HG03175 (cell line): ENCODE data around the gene LDHAL6B.

Experiments used
- ATAC-seq: cut with Tn5 transposase; IDR thresholded peaks from one replicate; pipeline ENCODE4 v1.9.1; 2021; ENCODE audit warnings: mild to moderate bottlenecking, moderate library complexity; ENCODE audit not compliant: unreplicated experiment

Gene LDHAL6B

DNA sequence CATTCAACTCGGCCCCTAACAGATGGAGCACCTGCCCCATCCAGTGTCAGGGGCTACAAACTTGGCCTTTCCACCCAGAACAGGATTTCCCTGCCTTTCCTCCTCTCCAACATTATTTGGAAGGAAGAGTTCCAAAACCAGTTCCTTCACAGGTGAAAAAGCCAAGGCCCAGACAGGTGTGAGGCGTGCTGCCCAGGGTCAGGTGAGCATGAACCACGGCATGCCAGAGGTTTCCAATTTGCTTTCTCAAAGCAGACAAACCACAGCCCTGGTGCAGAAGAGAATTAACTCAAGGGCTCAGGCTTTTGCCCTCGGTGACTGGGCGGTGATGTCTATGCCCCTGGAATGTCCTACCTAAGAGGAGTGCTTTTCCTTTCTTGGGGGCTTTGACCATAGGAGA lies 43.2 kb downstream of the LDHAL6B start:
- no peak for ATAC-seq

DNA sequence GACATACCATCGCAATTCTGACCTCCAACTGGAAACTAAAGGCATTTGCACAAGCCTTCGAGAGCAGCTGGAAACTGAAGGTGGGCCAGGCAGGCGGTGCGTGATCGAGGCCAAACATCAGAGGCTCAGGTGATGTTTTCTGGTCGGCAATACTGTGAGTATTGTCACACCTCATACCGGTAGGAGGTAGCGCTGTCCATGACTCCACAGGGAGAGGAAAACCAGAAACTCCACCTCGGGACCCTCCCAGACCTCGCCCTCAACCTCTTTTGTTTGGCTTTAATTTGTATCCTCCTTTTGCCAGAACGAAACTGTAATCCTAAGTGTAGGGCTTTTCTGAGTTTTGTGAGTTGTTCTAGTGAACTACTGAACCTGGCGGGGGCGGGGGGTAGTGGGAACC lies 43.6 kb downstream of the LDHAL6B start:
- ATAC-seq: no peak

DNA sequence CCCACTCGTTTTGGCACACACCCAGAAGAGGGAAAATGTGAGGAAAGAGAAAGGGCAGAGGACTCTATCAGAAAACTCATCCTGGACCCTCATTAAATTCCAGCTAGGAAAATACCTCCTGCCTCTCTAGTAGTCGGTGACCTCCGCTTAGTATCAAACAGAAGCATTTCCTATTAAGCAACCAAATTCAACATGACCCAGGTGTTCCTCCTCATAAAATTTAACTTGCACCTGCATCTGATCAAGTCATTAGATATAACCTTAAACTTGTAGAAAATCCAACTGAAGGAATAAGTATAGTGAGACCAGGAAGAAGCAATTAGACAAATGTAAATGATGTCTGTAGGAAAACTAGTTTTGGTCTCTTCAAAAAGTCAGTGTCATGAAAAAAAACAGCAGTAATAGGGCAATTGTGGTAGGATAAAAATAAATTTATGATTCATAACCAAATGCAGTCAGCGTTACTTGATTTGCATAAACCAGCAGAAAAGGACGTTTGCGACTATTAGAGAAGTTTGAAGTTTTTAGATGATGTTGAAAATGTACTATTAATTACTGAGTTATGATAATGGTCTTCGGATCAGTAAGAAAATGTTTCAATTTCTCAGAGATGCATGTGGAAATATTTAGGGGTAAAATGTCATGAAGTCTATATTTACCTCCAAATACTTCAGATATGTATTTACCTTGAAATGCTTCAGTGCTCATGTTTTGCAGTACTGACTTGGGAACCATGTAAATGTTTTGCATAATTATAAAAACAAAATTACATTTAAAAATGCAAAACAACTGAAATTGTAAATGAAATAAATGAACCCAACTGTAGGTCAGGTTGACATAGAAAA lies 44.6 kb downstream of the LDHAL6B start:
- ATAC-seq: peak; percentile 62

DNA sequence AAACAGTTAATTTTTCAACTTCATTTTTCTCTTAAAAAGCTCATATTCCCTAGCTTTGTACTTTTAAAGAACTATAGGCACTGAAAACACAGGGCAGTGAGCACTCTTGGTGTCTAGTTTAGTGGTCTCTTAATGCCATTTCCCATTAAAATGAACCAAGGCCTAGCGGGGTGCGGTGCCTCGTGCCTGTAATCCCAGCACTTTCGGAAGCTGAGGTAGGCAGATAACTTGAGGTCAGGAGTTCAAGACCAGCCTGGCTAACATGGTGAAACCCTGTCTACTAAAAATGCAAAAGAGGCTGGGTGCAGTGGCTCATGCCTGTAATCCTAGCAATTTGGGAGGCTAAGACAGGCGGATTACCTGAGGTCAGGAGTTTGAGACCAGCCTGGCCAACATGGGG lies 45.5 kb downstream of the LDHAL6B start:
- ATAC-seq: no peak

DNA sequence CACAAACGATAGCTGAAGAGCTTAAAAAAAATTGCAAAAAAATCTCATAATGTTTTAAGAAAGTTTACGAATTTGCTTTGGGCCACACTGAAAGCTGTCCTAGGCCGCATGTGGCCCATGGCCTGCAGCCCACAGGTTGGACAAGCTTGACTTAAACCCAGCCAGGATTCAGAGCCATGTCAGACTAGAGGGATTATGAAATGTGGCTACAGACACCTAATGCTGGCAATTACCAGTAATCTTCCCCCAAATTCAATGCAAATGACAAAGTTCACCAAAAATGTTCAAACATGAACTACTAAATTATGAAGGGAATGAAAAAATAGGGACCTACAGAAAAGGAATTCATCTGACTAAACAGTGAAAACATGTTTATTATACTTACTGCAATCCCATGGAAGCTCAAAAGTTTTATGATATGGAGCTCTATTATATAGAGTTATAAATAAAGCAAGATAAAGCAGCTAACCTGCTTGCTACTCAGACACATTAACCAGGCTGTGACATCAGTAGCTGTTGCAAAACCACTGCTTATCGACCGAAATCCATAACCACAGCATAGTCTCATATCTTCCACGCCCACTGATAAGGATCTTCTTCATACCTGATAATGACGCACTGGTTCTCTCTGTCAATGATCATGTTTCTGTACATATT lies 49.2 kb downstream of the LDHAL6B start:
- peak; percentile 40 for ATAC-seq

DNA sequence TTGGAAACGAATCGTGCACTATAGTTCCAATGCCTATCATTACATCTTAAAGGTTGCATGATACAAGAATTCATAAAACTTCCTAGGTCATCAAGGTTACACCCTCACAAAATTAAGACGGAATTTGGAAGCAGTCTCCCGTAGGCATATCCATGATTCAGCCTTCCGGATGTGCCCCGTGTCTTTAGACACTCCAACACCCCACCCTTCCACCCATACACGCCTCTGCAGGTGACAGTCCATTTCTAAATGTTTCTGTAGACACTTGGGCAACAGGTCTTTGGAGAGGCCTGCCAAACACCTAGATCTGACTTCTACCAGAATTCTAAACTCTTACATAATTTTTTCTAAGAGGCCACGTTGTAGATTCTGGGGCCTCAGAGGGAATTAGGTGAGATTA lies 49.8 kb downstream of the LDHAL6B start:
- ATAC-seq: no peak

DNA sequence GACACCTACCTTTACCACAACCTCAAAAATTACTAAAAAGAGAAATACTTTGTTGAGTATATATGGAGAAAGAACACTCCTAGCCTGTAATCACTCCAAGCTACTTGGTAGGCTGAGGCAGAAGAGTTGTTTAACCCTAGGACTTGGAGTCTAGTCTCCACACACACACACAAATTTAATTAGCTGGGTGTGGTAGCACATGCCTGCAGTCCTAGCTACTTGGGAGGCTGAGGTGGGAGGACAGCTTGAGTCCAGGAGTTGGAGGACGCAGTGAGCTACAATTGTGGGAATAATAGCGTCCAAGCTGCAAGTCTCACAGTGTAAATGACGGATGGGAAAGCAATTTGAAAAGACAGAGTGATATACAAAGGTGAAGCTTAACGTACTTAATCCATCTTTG lies 50.5 kb downstream of the LDHAL6B start:
- no peak for ATAC-seq
